Parathyroid adenoma (tissue), 2 donors: Measurements from ENCODE around the gene HERC2.

Experiments used
- H2AFZ ChIP-seq: fragments of 300-600 bp; sonication (generic); one replicate; pipeline ENCODE4 v1.7.0; 2017; ENCODE audit warnings: antibody characterized with exemption, mild to moderate bottlenecking
- H3K27ac ChIP-seq: fragments of 300-600 bp; sonication (generic); one replicate; pipeline ENCODE4 v1.7.0; 2017
- H3K27me3 ChIP-seq: fragments of 300-600 bp; sonication (generic); one replicate; pipeline ENCODE4 v1.7.0; 2017; ENCODE audit warnings: low read length; ENCODE audit not compliant: control insufficient read depth, insufficient read depth
- H3K36me3 ChIP-seq: fragments of 300-600 bp; sonication (generic); one replicate; pipeline ENCODE4 v1.7.0; 2017; ENCODE audit warnings: low read length; ENCODE audit not compliant: control insufficient read depth, insufficient read depth
- H3K4me1 ChIP-seq: fragments of 300-600 bp; sonication (generic); one replicate; pipeline ENCODE4 v1.7.0; 2017; ENCODE audit warnings: control low read depth
- H3K4me2 ChIP-seq: fragments of 300-600 bp; sonication (generic); one replicate; pipeline ENCODE4 v1.7.0; 2017; ENCODE audit warnings: low read length
- H3K4me3 ChIP-seq: fragments of 300-600 bp; sonication (generic); one replicate; pipeline ENCODE4 v1.7.0; 2017; ENCODE audit warnings: low read depth, low read length
- H3K79me2 ChIP-seq: fragments of 300-600 bp; sonication (generic); one replicate; pipeline ENCODE4 v1.7.0; 2017; ENCODE audit warnings: control low read depth
- H3K9ac ChIP-seq: fragments of 300-600 bp; sonication (generic); one replicate; pipeline ENCODE4 v1.7.0; 2017; ENCODE audit warnings: mild to moderate bottlenecking
- H3K9me3 ChIP-seq: fragments of 300-600 bp; sonication (generic); one replicate; pipeline ENCODE4 v1.7.0; 2017; ENCODE audit warnings: low read length; ENCODE audit not compliant: control insufficient read depth
- TF ChIP-seq, protein P1 (sequence below): fragments of 300-600 bp; sonication (generic); IDR thresholded peaks from one replicate; pipeline ENCODE4 v1.7.0; 2017; ENCODE audit warnings: antibody characterized with exemption, mild to moderate bottlenecking
- donor health status: primary hyperparathyroidism.

The HERC2 gene

DNA sequence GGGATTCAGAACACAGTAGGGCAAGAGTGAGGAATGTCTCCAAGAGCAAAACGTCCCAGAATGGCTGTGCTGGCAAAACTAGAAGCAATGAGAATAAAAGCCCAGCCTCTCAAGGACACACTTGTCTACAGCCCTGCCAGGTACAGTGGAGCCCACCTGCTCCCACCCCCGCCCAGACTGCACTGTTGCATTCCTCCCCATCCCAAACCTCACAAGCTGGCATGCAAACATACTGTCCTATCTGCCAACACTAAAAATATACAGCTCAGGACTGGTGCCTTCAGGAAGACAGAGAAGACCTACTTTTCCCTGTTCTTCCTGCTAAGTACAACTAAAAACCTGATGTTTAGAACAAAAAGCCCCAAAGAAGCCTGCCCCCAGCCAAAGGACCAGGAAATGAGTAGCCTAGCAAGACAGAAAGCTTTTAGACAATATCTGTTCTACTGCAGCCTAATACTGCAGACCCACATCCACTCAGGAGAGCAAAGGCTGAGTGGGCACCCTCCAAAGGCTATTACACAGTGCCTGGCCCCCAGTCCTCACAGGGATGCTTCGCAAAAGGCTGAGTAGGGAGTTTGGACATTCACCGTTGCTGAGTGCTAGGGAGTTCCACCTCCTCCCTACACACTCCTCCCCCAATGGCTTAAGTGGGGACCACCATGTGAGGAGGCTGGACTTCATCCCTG is 236.3 kb downstream of the HERC2 start:
- Histone ChIP-seq H3K4me2 (no peak overlapping the region), H2AFZ (no peak overlapping the region), H3K4me1 (no peaks in the 10 kb centered on the region), H3K9me3 (no peaks in the 10 kb centered on the region), H3K4me3 (no peak overlapping the region), H3K27me3 (no peaks in the 10 kb centered on the region), H3K27ac (no peak overlapping the region), H3K79me2 (no peaks in the 10 kb centered on the region), H3K9ac (no peak overlapping the region), H3K36me3 (no peaks in the 10 kb centered on the region)
- TF ChIP-seq, protein P1, sequence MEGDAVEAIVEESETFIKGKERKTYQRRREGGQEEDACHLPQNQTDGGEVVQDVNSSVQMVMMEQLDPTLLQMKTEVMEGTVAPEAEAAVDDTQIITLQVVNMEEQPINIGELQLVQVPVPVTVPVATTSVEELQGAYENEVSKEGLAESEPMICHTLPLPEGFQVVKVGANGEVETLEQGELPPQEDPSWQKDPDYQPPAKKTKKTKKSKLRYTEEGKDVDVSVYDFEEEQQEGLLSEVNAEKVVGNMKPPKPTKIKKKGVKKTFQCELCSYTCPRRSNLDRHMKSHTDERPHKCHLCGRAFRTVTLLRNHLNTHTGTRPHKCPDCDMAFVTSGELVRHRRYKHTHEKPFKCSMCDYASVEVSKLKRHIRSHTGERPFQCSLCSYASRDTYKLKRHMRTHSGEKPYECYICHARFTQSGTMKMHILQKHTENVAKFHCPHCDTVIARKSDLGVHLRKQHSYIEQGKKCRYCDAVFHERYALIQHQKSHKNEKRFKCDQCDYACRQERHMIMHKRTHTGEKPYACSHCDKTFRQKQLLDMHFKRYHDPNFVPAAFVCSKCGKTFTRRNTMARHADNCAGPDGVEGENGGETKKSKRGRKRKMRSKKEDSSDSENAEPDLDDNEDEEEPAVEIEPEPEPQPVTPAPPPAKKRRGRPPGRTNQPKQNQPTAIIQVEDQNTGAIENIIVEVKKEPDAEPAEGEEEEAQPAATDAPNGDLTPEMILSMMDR, result no peak

DNA sequence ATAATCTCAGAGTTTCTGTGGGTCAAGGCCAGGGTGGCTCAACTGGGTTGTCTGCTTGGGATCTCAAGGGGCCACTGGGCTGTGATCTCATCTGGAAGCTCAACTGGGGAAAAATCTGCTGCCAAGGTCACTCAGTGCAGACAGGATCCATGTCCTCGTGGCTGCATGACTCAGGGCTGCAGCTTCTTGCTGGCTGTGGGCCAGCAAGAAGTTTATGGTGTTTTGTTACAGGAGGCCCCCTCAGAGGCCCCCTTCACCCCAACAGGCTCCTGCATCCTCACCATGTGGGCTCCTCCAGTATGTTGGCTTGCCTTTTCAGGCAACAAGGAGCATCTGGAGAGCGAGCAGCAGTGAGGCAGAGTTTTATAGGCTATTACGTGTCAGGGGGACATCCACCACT is 237.4 kb downstream of the HERC2 start:
- no peaks in the 10 kb centered on the region for H3K27me3 ChIP-seq
- H3K4me2 ChIP-seq, result no peak overlapping the region
- no peak overlapping the region for H3K9ac ChIP-seq
- TF ChIP-seq, protein P1, result no peak
- H3K27ac ChIP-seq, result no peak overlapping the region
- H3K4me1 ChIP-seq, result no peaks in the 10 kb centered on the region
- no peaks in the 10 kb centered on the region for H3K79me2 ChIP-seq
- H3K36me3 ChIP-seq, result no peaks in the 10 kb centered on the region
- H2AFZ ChIP-seq, result no peak overlapping the region
- H3K9me3 ChIP-seq, result no peaks in the 10 kb centered on the region
- no peak overlapping the region for H3K4me3 ChIP-seq

DNA sequence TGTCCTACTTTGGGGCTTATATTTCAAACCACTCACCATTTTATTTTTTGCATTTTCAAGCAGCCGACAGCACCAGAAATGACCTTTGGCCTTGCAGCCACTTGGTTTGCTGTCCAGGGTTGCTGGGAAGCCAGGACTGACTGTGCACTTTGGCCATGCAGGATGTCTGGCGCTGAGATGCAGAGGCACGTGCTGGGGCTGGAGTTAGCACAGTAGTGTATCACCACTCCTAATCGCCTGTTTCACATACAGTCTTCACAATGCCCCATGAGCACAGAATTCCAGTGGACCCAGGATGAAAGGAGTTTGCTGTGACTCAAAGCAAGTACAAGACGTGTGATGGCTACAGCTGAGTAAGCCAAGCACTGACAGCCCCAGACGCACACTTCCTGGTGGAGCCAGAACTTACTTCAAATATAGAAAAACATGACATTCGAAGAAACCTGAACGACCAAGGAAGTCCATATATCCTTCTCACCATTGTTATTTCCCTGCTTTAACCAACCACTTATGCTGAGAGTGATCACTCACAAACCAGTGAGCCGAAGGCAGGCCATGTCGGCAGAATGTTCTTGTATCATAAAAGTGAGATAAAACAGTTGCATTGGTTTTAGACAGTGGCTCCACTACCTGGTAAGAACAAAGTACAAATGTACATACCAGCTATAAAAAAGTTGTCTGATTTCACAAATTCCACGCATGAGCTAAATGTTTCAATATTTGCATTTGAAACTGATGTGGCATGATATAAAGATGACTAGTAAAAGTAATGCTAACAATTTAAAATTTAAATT is 238.9 kb downstream of the HERC2 start:
- H3K4me2 ChIP-seq, result no peak overlapping the region
- H3K27me3 ChIP-seq, result no peaks in the 10 kb centered on the region
- no peaks in the 10 kb centered on the region for H3K36me3 ChIP-seq
- H3K4me1 ChIP-seq, result no peaks in the 10 kb centered on the region
- no peak overlapping the region for H2AFZ ChIP-seq
- H3K9me3 ChIP-seq, result no peaks in the 10 kb centered on the region
- TF ChIP-seq, protein P1, result no peak
- no peak overlapping the region for H3K4me3 ChIP-seq
- H3K27ac ChIP-seq, result no peak overlapping the region
- no peak overlapping the region for H3K9ac ChIP-seq
- H3K79me2 ChIP-seq, result no peaks in the 10 kb centered on the region

DNA sequence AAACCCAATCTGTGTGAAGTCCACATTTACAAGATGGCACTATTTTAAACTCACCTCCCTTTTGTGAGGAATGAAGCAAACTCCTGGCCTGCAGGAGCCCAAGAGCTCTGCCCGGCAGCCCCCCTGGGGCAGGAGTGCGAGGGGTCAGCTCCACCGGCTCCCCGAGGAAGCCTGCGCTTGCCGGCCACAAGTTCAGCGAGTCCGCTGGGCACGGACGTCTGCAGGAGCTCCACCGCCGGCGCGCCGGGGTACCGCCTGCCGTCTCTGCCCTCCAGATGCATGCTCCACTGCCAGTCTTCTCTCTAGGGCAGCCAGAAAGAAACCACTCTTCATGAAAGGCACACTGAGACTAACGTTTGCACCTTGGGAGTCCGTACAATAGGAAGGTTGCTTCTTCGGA is 240.4 kb downstream of the HERC2 start:
- Histone ChIP-seq H3K9ac (no peak overlapping the region), H3K79me2 (no peaks in the 10 kb centered on the region), H3K9me3 (no peaks in the 10 kb centered on the region), H3K4me2 (no peak overlapping the region), H3K4me3 (no peak overlapping the region), H3K27ac (no peak overlapping the region), H3K36me3 (no peaks in the 10 kb centered on the region), H3K27me3 (no peaks in the 10 kb centered on the region), H3K4me1 (no peaks in the 10 kb centered on the region), H2AFZ (no peak overlapping the region)
- TF ChIP-seq, protein P1, result no peak
